HG02678 (cell line): ENCODE results near the gene AGO1.
A peak's percentile ranks its signal among the peaks of the same experiment; 100 is the strongest.

Experiments
- ATAC-seq: cut with Tn5 transposase; IDR thresholded peaks from one replicate; pipeline ENCODE4 v1.9.1; 2021; ENCODE audit warnings: mild to moderate bottlenecking, moderate library complexity; ENCODE audit not compliant: unreplicated experiment

The AGO1 gene

GRCh38 chr1:35902671-35903070, 19.7 kb downstream of the AGO1 start:
- no peak for ATAC-seq

DNA sequence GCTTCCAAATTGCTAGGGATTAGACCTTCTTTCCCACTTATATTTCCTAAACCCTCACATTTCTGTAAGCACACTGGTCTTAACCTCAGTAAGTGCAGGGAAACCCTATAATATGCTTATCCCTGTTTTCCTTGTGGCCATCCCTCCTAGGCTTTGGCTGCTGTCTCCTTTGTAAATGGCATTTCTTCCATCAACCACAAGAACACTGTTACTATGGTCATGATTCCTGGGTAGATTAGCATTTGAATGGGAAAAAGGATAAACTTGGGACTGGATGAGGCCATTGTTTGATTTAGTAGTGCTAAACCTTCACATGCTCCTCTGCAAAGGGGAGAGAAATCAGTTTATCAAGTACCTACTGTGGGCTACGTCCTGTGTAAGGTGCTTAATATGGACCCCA, 31.7 kb downstream of the AGO1 start:
- ATAC-seq: no peak

GRCh38 chr1:35915693-35916092, 32.7 kb downstream of the AGO1 start:
- ATAC-seq: no peak

- no peak for ATAC-seq
Observed at GRCh38 chr1:35923791-35924221, 40.8 kb downstream of the AGO1 start.

- no peak for ATAC-seq
Observed at GRCh38 chr1:35924838-35925237, 41.8 kb downstream of the AGO1 start.

DNA sequence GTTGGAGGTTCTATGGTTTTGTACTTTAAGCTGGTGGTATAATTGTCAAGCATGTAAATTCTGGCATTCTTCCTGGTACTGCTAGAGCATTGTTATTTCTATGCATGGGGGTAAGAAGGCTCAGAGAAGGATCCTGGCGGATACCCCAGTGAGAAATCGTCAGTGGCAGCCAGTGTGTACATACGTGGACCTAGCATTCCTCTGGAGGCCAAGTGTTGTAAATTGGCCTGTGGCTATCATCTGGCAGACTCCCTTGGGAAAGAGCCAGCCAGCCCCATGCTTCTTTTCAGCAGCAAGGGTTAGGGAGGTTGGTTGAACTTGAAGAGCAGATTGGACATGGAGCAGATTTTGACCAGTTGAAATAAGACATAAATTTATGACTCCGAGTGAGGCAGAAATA, 42.7 kb downstream of the AGO1 start:
- no peak for ATAC-seq

DNA sequence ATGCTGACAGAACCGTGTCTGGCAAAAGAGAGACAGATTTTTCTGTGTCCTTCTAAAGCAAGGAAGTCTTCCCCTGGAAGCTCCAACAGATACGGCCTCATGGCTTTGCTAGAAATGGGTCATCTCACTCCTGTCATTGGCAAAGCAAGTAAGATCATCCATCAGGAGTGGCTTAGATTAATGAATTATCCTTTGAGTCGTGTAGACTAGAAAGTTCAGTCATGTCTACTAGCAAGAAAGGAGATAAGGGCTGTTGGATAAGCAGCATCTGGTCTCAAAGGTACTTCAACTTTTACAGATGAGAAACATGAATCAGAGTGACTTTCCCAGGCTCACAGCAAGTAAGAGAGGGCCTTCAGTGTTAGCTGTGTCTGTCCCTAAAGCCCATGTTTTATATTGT, 44.5 kb downstream of the AGO1 start:
- no peak for ATAC-seq

GRCh38 chr1:35929730-35930592, 47.0 kb downstream of the AGO1 start:
- ATAC-seq: no peak

GRCh38 chr1:35930593-35931445, 47.8 kb downstream of the AGO1 start, which contains the start of gene AGO3:
Gene AGO3, plus strand, starts transcription at chr1:35931105. Its CDS starts 322 bp downstream, at chr1:35931427.
- ATAC-seq: peak; percentile 82

GRCh38 chr1:35931446-35932157, 48.6 kb downstream of the AGO1 start:
- peak; percentile 26 for ATAC-seq

DNA sequence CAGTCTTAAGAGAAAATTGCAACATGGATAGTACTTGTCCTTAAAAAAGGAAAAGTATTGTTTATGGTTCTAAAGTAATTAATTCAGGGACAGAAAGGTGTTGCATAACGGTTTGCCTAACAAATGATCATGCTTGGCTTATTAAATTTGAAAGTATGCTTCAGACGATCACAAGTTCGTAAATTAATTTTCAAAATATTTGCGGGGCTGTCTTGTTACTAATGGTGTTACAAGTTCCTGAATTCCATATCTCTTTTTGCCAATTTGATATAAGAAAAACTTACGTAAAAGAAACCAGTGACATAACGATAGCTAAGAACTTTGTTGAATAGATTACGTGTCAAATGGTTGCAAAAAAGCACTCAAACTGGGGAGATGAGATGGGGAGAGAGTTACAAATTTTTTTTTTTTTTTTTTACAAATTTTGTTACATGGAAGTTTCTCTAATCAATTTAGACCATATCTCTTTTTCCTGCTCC, 49.2 kb downstream of the AGO1 start:
- ATAC-seq: no peak

GRCh38 chr1:35932941-35933340, 49.9 kb downstream of the AGO1 start:
- no peak for ATAC-seq

DNA sequence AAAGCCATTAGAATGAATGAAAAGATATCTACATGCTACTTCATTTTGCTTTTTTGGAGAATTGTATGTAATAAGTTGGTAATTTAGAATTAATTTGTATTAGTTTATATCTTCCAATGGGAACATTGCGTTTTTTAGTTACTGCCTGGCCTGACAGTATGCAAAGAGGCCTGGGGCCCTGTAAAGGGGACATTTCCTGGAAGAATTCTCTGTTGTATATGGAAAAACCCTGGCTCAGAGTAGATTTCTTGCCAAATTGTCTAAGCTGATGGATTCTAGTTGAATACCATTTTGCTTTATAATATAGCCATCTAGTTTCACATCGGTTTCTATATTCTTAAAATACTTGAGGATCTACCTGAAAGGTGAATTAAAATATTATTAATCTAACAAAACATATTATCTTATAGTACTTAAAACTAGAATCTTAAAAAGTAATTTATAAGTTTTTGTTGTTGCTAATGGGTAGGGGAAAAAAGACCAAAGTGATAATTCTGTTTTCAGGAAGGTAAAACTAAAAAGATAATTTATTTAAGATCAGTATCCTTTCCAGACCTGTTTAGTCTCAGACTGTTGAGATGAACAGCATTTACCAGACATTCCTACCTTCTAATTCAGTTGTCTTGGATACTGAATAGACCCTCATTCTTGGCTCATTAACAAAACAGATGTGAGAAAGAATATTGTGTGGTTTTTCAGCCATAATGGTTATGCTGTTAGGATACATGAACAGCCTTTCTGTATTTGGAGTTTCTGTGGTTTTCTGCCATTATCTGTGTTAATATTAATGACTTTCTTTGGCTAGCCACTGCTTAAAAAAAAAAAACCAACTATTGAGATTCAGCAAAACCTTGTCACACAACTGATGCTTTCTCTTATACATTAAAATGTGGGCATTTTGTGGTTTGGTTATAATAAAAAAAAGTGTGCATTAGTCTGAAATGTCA, 52.7 kb downstream of the AGO1 start:
- ATAC-seq: no peak

- no peak for ATAC-seq
Observed at GRCh38 chr1:35936838-35937237, 53.8 kb downstream of the AGO1 start.

- ATAC-seq: no peak
Observed at GRCh38 chr1:35939484-35939883, 56.5 kb downstream of the AGO1 start.

DNA sequence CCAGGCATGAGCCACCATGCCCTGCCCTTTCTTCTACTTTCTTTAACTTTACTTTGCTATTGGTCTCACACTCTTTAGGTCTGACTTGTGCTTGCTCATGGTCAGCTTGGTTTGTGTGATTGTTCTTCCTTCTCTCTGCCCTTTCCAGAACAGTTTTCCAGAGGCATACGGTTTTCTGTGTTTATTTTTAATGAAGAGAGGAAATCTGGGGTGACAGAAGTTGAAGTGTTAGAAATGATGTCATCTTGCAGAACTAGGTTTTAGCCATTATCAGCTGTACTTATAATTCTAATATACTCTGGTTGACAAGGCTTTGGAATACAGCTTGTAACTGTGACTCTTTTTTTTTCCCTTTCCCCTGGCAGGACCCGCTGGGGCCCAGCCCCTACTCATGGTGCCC, 62.3 kb downstream of the AGO1 start:
- ATAC-seq: no peak

GRCh38 chr1:35947547-35947946, 64.5 kb downstream of the AGO1 start:
- no peak for ATAC-seq

GRCh38 chr1:35958558-35958957, 75.5 kb downstream of the AGO1 start:
- no peak for ATAC-seq

- ATAC-seq: no peak
Observed at GRCh38 chr1:35959304-35959703, 76.3 kb downstream of the AGO1 start.

GRCh38 chr1:35962952-35963351, 79.9 kb downstream of the AGO1 start:
- ATAC-seq: no peak
